AG04449 (cell line): ENCODE measurements around the gene DAAM2.

Experiments
- CTCF ChIA-PET: fragments of 350-600 bp; formaldehyde crosslinking; extraction: SDS; loops from one replicate; lab custom pipeline; 2021; ENCODE audit warnings: antibody characterized with exemption; lab: Yijun Ruan, JAX
- POLR2A ChIA-PET: fragments of 400-600, 350-600 bp; formaldehyde crosslinking; extraction: SDS; loops from one replicate; lab custom pipeline; 2020; ENCODE audit warnings: antibody characterized with exemption, inconsistent platforms; lab: Yijun Ruan, JAX
- DNase-seq: peaks from one replicate; pipeline ENCODE4 v3.0.0-alpha.2; 2010; ENCODE audit warnings: low read depth, low spot score
- H3K4me3 ChIP-seq: 2 replicates; pipeline ENCODE4 v1.5.1; 2011; ENCODE audit warnings: low read depth, mild to moderate bottlenecking, control low read depth, low read length
- CTCF ChIP-seq: IDR thresholded peaks from one replicate; pipeline ENCODE4 v1.5.1; 2011; ENCODE audit warnings: mild to moderate bottlenecking, moderate library complexity, low read length, control low read depth, inconsistent platforms; ENCODE audit not compliant: insufficient read depth; ENCODE audit errors: missing control alignments

DAAM2 gene

GRCh38 chr6:39935241-39935640 lies 143.1 kb downstream of the DAAM2 start:
- ChIA-PET POLR2A (no interaction called here), CTCF (no interaction called here)
- no peak for TF ChIP-seq CTCF
- H3K4me3 ChIP-seq: no peak overlapping the region
- DNase-seq: no peak

GRCh38 chr6:39936857-39937256 lies 144.7 kb downstream of the DAAM2 start:
- POLR2A ChIA-PET: no interaction called here
- no peak overlapping the region for H3K4me3 ChIP-seq
- CTCF ChIA-PET: no interaction called here
- no peak for DNase-seq
- TF ChIP-seq CTCF: no peak

DNA sequence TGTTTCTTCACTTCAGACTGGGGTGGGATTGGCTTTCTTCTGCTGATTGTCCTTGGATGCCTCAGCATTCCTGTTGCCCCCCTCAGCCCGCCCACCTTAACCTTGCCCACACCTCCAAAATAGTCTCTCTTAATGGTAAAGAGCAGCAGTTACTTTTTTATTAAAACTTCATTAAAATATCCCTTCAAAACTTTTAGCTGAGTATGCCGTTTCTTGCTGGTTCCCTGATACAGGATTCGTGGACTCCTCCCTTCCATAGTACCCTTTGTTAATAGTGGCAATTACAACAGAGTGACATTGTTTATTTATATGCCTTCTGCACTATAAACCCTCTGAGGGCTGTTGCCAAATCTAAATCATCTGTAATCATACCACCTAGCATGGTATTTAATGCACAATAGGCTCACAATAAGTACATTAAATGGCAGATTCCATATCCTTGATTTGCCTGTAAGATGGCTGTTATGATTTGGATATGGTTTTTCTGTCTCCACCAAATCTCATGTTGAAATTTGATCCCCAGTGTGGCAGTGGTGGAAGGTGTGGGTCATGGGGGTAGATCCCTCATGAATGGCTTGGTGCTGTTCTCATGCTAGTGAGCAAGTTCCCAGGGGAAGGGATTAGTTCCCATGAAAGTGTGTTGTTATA lies 145.6 kb downstream of the DAAM2 start:
- POLR2A ChIA-PET: no interaction called here
- CTCF ChIA-PET: no interaction called here
- TF ChIP-seq CTCF: no peak
- H3K4me3 ChIP-seq: no peak overlapping the region
- no peak for DNase-seq

GRCh38 chr6:39938773-39939654 lies 146.8 kb downstream of the DAAM2 start:
- POLR2A ChIA-PET: no interaction called here
- TF ChIP-seq CTCF: no peak
- H3K4me3 ChIP-seq: no peak overlapping the region
- CTCF ChIA-PET: no interaction called here
- DNase-seq: no peak

DNA sequence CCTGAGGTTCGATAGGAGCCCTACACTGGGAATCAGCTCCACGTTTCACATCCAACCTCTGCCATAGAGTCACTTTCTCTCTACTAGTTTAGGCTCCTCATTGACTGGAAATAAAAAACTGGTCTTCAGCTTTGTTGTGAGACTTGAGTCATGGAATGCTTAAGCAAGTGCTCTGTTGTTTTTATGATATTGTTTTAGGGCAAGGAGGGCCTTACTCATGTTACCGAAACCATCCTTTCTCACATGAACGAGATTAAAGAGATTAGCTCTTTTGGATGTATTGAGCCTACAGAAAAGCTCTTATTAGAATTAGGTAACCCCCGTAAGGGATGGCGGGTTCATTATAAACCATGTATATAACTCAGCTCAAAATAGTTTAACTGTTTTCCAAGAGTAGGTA lies 149.0 kb downstream of the DAAM2 start:
- H3K4me3 ChIP-seq: no peak overlapping the region
- TF ChIP-seq CTCF: no peak
- POLR2A ChIA-PET: no interaction called here
- no peak for DNase-seq
- CTCF ChIA-PET: interaction anchor here (1.6 kb wide), 1 partner anchor 593 kb away, joined by 4 read pairs; no protein-coding TSS in a partner anchor

DNA sequence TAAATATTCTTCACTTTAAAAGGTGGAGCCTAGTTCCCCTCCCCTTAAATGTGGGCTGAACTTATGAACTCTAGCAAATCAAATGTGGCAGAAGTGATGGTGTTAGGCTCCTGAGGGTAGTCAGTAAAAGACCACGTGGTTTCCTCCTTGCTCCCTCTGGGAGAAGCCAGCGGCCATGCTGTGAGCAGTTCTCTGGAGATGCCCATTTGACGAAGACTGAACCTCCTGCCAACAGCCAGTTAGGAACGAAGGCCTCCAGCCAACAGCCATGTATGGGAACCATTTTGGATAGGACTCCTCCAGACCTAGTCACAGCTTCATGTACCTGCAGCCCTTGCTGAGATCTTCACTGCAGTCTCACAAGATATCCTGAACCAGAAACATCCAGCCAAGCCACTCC lies 149.6 kb downstream of the DAAM2 start:
- TF ChIP-seq CTCF: no peak
- H3K4me3 ChIP-seq: no peak overlapping the region
- CTCF ChIA-PET: no interaction called here
- DNase-seq: no peak
- POLR2A ChIA-PET: no interaction called here
